PC-3 (cell line): Measurements from ENCODE around the gene MGA. TPM values are rescaled to one million over a fixed set of nuclear protein-coding genes. Genes with fewer than 3 reads are reported as not detected.

ENCODE experiments used
- ATAC-seq: fragments of 200-7000 bp; cut with Tn5 transposase; 2 replicates; pipeline ENCODE4 v1.9.1; 2020; ENCODE audit warnings: mild to moderate bottlenecking, moderate library complexity
- BruUV-seq: library from RNA; stranded (reverse); fragments of 400-500 nt; replicated peaks from 2 replicates; lab custom pipeline; 2021; lab: Mats Ljungman, UMichigan
- CTCF ChIA-PET: fragments of 300-600 bp; sonication (Branson Sonifier 250); formaldehyde crosslinking; loops from one replicate; lab custom pipeline; 2022; ENCODE audit warnings: antibody characterized with exemption; lab: Charles Lee
- POLR2A ChIA-PET: fragments of 300-600 bp; sonication (Branson Sonifier 250); formaldehyde crosslinking; loops from one replicate; lab custom pipeline; 2022; ENCODE audit warnings: antibody characterized with exemption; ENCODE audit not compliant: unreplicated experiment; lab: Charles Lee
- DNase-seq: peaks from one replicate; pipeline ENCODE4 v3.0.0-alpha.2; 2015
- H2AFZ ChIP-seq: fragments of 300-600 bp; sonication (generic); 2 replicates; pipeline ENCODE4 v1.6.0; 2016; ENCODE audit warnings: antibody characterized with exemption, low read length
- H3F3A ChIP-seq: fragments of 300-600 bp; sonication (generic); one replicate; pipeline ENCODE4 v1.6.0; 2017; ENCODE audit warnings: antibody characterized with exemption, low read length, control low read depth, mild to moderate bottlenecking; ENCODE audit not compliant: unreplicated experiment
- H3K27ac ChIP-seq: fragments of 300-600 bp; sonication (generic); 2 replicates; pipeline ENCODE4 v1.5.1; 2016; ENCODE audit warnings: mild to moderate bottlenecking, low read length
- H3K27me3 ChIP-seq: fragments of 300-600 bp; sonication (generic); 2 replicates; pipeline ENCODE4 v1.6.1; 2016; ENCODE audit warnings: low read length, mixed read lengths
- H3K36me3 ChIP-seq: fragments of 300-600 bp; sonication (generic); 2 replicates; pipeline ENCODE4 v1.6.1; 2016; ENCODE audit warnings: low read depth, mixed run types, low read length, mixed read lengths
- H3K4me1 ChIP-seq: fragments of 300-600 bp; sonication (generic); 2 replicates; pipeline ENCODE4 v1.5.1; 2016; ENCODE audit warnings: low read length; ENCODE audit not compliant: insufficient read depth
- H3K4me2 ChIP-seq: fragments of 300-600 bp; sonication (generic); 2 replicates; pipeline ENCODE4 v1.6.0; 2016; ENCODE audit warnings: low read length
- H3K4me3 ChIP-seq: fragments of 300-600 bp; sonication (generic); 2 replicates; pipeline ENCODE4 v1.5.1; 2016; ENCODE audit warnings: mild to moderate bottlenecking, low read length, mixed read lengths
- H3K79me2 ChIP-seq: fragments of 300-600 bp; sonication (generic); 2 replicates; pipeline ENCODE4 v1.6.1; 2017; ENCODE audit warnings: low read length, mixed read lengths
- H3K9ac ChIP-seq: fragments of 300-600 bp; sonication (generic); 2 replicates; pipeline ENCODE4 v1.6.0; 2016; ENCODE audit warnings: mild to moderate bottlenecking, low read length
- H3K9me2 ChIP-seq: fragments of 300-600 bp; sonication (generic); replicated peaks from 2 replicates; pipeline ENCODE4 v1.6.1; 2016; ENCODE audit warnings: mixed run types, low read length, mixed read lengths
- H3K9me3 ChIP-seq: fragments of 300-600 bp; sonication (generic); 2 replicates; pipeline ENCODE4 v1.6.1; 2016; ENCODE audit warnings: low read length, mixed read lengths
- H4K20me1 ChIP-seq: fragments of 300-600 bp; sonication (generic); 2 replicates; pipeline ENCODE4 v1.6.1; 2016; ENCODE audit warnings: low read length, mixed read lengths
- CTCF ChIP-seq: fragments of 300-600 bp; sonication (generic); conservative IDR thresholded peaks from 2 replicates; pipeline ENCODE4 v1.5.1; 2017; ENCODE audit warnings: antibody characterized with exemption, low read depth, mild to moderate bottlenecking, low read length
- EZH2 ChIP-seq: fragments of 300-600 bp; sonication (generic); IDR thresholded peaks from one replicate; pipeline ENCODE4 v1.6.1; 2017; ENCODE audit warnings: antibody characterized with exemption, mild to moderate bottlenecking, low read length; ENCODE audit not compliant: unreplicated experiment
- EZH2phosphoT487 ChIP-seq: fragments of 300-600 bp; sonication (generic); IDR thresholded peaks from 2 replicates; pipeline ENCODE4 v1.6.1; 2018; ENCODE audit warnings: mild to moderate bottlenecking, antibody characterized with exemption, low read length, borderline replicate concordance
- intact Hi-C: fragments of 100-400 bp; cut with micrococcal nuclease; formaldehyde crosslinking; loops from 2 replicates; pipeline ENCODE4 v1.9.0; 2023
- total RNA-seq: library from RNA; depleted of rRNA; stranded (reverse); fragments of >200 nt; gene quantifications from 2 replicates; pipeline ENCODE4 v1.2.3, GENCODE V29; 2014

MGA gene
- total RNA-seq, 1 experiment from 2014 or later = 21.2 TPM

- ChIA-PET CTCF (no interaction called here), POLR2A (no interaction called here)
- Histone ChIP-seq H3K4me1 (peaks cover 13% of the 10 kb centered on the region), H3K9ac (no peak overlapping the region), H3K4me2 (no peak overlapping the region), H2AFZ (no peak overlapping the region), H3K4me3 (no peak overlapping the region), H3K36me3 (peaks cover 16% of the 10 kb centered on the region; the same call in 1 of the 2 replicates), H3K9me2 (no peaks in the 10 kb centered on the region), H4K20me1 (0 out of 2 replicates have a peak, but pooled peaks cover 5% of the 10 kb centered on the region), H3K27ac (no peak overlapping the region), H3F3A (peaks cover 4% of the 10 kb centered on the region), H3K27me3 (no peaks in the 10 kb centered on the region), H3K79me2 (peaks cover 61% of the 10 kb centered on the region), H3K9me3 (no peaks in the 10 kb centered on the region)
- TF ChIP-seq EZH2phosphoT487 = no peak
- no peak for DNase-seq
- ATAC-seq = no peak
- intact Hi-C loops = no loop called here
- BruUV-seq = no TSS peak
Measured at GRCh38 chr15:41703120-41703519, 42.9 kb downstream of the MGA start.

GRCh38 chr15:41713047-41713446, 52.8 kb downstream of the MGA start:
- CTCF ChIA-PET = no interaction called here
- TF ChIP-seq CTCF (no peak), EZH2phosphoT487 (no peak), EZH2 (no peak)
- DNase-seq = no peak
- no peaks in the 10 kb centered on the region for H3K4me1 ChIP-seq
- peaks cover 14% of the 10 kb centered on the region; the same call in 1 of the 2 replicates for H3K36me3 ChIP-seq
- H3F3A ChIP-seq = no peaks in the 10 kb centered on the region
- BruUV-seq = no TSS peak
- H3K4me2 ChIP-seq = no peak overlapping the region
- POLR2A ChIA-PET = no interaction called here
- H3K27ac ChIP-seq = no peak overlapping the region
- H3K9me2 ChIP-seq = no peaks in the 10 kb centered on the region
- intact Hi-C loops = no loop called here
- no peak overlapping the region for H3K9ac ChIP-seq
- no peaks in the 10 kb centered on the region for H3K9me3 ChIP-seq
- H3K4me3 ChIP-seq = no peak overlapping the region
- no peak overlapping the region for H2AFZ ChIP-seq
- H3K27me3 ChIP-seq = no peaks in the 10 kb centered on the region
- no peak for ATAC-seq
- no peaks in the 10 kb centered on the region for H4K20me1 ChIP-seq
- H3K79me2 ChIP-seq = no peaks in the 10 kb centered on the region

- ChIA-PET POLR2A (no interaction called here), CTCF (no interaction called here)
- Histone ChIP-seq H3K4me2 (no peak overlapping the region), H3K4me1 (no peaks in the 10 kb centered on the region), H3K4me3 (no peak overlapping the region), H4K20me1 (no peaks in the 10 kb centered on the region), H3K27ac (no peak overlapping the region), H3K9me2 (no peaks in the 10 kb centered on the region), H3K27me3 (no peaks in the 10 kb centered on the region), H2AFZ (no peak overlapping the region), H3K9me3 (no peaks in the 10 kb centered on the region), H3K9ac (no peak overlapping the region), H3K79me2 (no peaks in the 10 kb centered on the region), H3F3A (no peaks in the 10 kb centered on the region), H3K36me3 (peaks cover 14% of the 10 kb centered on the region; the same call in 1 of the 2 replicates)
- ATAC-seq (no peak), DNase-seq (no peak)
- intact Hi-C loops = no loop called here
- BruUV-seq = no TSS peak
- TF ChIP-seq EZH2phosphoT487 (no peak), CTCF (no peak), EZH2 (no peak)
Measured at GRCh38 chr15:41714291-41714690, 54.1 kb downstream of the MGA start.
